SK-N-SH (cell line): Measurements from ENCODE around the gene FRMD5. TPM values are rescaled to one million over a fixed set of nuclear protein-coding genes. Genes with fewer than 3 reads are reported as not detected.

Experiments used
- CTCF ChIA-PET: fragments of 300-600, 350-600 bp; formaldehyde crosslinking; extraction: SDS; loops from one replicate; lab custom pipeline; 2021; lab: Yijun Ruan, JAX
- POLR2A ChIA-PET: fragments of 350-600 bp; sonication (Branson Sonifier 250); formaldehyde crosslinking; extraction: SDS; loops from one replicate; lab custom pipeline; 2020; ENCODE audit warnings: antibody characterized with exemption, inconsistent platforms; lab: Yijun Ruan, JAX
- DNase-seq: peaks from one replicate; pipeline ENCODE4 v3.0.0; 2012
- H2AFZ ChIP-seq: fragments of 200-600 bp; sonication (generic); 2 replicates; pipeline ENCODE4 v1.8.1; 2016; ENCODE audit warnings: antibody characterized with exemption, mild to moderate bottlenecking, low read depth
- H3F3A ChIP-seq: fragments of 200-600 bp; sonication (generic); replicated peaks from 2 replicates; pipeline ENCODE3; 2016; ENCODE audit warnings: antibody characterized with exemption, mild to moderate bottlenecking; ENCODE audit not compliant: insufficient read depth
- H3K27ac ChIP-seq, 2 experiments: fragments of 200-500 bp in 1 of 2; fragments of 200-600 bp in 1 of 2; sonication (Bioruptor generic) in 1 of 2; sonication (generic), shearing (Covaris generic) in 1 of 2; 2 replicates each; pipeline versions ENCODE4 v1.5.1 to v1.6.1; 2014 to 2016; ENCODE audit warnings: low read depth in 2 of 2, inconsistent platforms in 1 of 2, low read length in 1 of 2, mild to moderate bottlenecking in 1 of 2, mixed read lengths in 1 of 2
- H3K27me3 ChIP-seq: fragments of 200-600 bp; sonication (generic), shearing (Covaris generic); 2 replicates; pipeline ENCODE4 v1.6.1; 2016; ENCODE audit warnings: mixed run types; ENCODE audit not compliant: insufficient read depth
- H3K36me3 ChIP-seq, 2 experiments: fragments of 200-500 bp in 1 of 2; fragments of 200-600 bp in 1 of 2; sonication (Bioruptor generic) in 1 of 2; sonication (generic) in 1 of 2; replicated peaks in 1 of 2; 2 replicates each; pipeline versions ENCODE3 to v1.5.1; 2014 to 2016; ENCODE audit warnings: low read length in 1 of 2, mild to moderate bottlenecking in 1 of 2; ENCODE audit not compliant: insufficient read depth in 2 of 2, control insufficient read depth in 1 of 2
- H3K4me1 ChIP-seq, 2 experiments: fragments of 200-500 bp in 1 of 2; fragments of 200-600 bp in 1 of 2; sonication (Bioruptor generic) in 1 of 2; sonication (generic), shearing (Covaris generic) in 1 of 2; 2 replicates each; pipeline versions ENCODE4 v1.5.1 to v1.6.1; 2014 to 2016; ENCODE audit warnings: low read depth in 1 of 2, low read length in 1 of 2, mixed run types in 1 of 2; ENCODE audit not compliant: insufficient read depth in 2 of 2, control insufficient read depth in 1 of 2
- H3K4me2 ChIP-seq: fragments of 200-600 bp; sonication (generic), shearing (Covaris generic); 2 replicates; pipeline ENCODE4 v1.6.1; 2017; ENCODE audit warnings: mixed run types
- H3K4me3 ChIP-seq, 2 experiments: fragments of 200-500 bp in 1 of 2; fragments of 200-600 bp in 1 of 2; sonication (Bioruptor generic) in 1 of 2; sonication (generic), shearing (Covaris generic) in 1 of 2; 2 replicates each; pipeline versions ENCODE4 v1.5.1 to v1.8.1; 2014 to 2016; ENCODE audit warnings: low read depth in 2 of 2, inconsistent platforms in 1 of 2, low read length in 1 of 2, mild to moderate bottlenecking in 1 of 2, mixed read lengths in 1 of 2, moderate library complexity in 1 of 2
- H3K79me2 ChIP-seq: fragments of 200-600 bp; sonication (generic); 2 replicates; pipeline ENCODE4 v1.8.1; 2017; ENCODE audit warnings: mild to moderate bottlenecking; ENCODE audit not compliant: insufficient read depth
- H3K9ac ChIP-seq: fragments of 200-600 bp; sonication (generic); 2 replicates; pipeline ENCODE4 v1.6.1; 2017; ENCODE audit warnings: mixed run types
- H3K9me2 ChIP-seq: fragments of 200-600 bp; sonication (generic); 2 replicates; pipeline ENCODE4 v1.6.1; 2017; ENCODE audit warnings: mixed run types
- H3K9me3 ChIP-seq: fragments of 200-600 bp; sonication (generic); 2 replicates; pipeline ENCODE4 v1.6.1; 2017; ENCODE audit warnings: mixed run types, mild to moderate bottlenecking, moderate library complexity
- H4K20me1 ChIP-seq: fragments of 200-600 bp; sonication (generic); 2 replicates; pipeline ENCODE4 v1.6.1; 2017; ENCODE audit warnings: mild to moderate bottlenecking, mixed run types; ENCODE audit not compliant: insufficient read depth
- CHD2 ChIP-seq: fragments of 150-350 bp; IDR thresholded peaks from 2 replicates; pipeline ENCODE4 v1.6.1; 2018; ENCODE audit warnings: low read length; ENCODE audit not compliant: partially characterized antibody
- ELF1 ChIP-seq: IDR thresholded peaks from 2 replicates; pipeline ENCODE4 v1.4.0; 2012
- EP300 ChIP-seq, 2 experiments: IDR thresholded peaks; 2 replicates each; pipeline versions ENCODE4 v1.4.0 to v1.6.1; 2012; ENCODE audit warnings: borderline replicate concordance in 1 of 2, low read depth in 1 of 2, low read length in 1 of 2
- EZH2phosphoT487 ChIP-seq: fragments of 200-600 bp; sonication (generic); IDR thresholded peaks from 2 replicates; pipeline ENCODE4 v1.6.1; 2017; ENCODE audit warnings: low read depth, mixed run types, mild to moderate bottlenecking, antibody characterized with exemption, moderate library complexity, borderline replicate concordance
- GABPA ChIP-seq: IDR thresholded peaks from 2 replicates; pipeline ENCODE4 v1.4.0; 2012; ENCODE audit warnings: low read depth, mild to moderate bottlenecking
- MEF2A ChIP-seq: IDR thresholded peaks from 2 replicates; pipeline ENCODE4 v1.4.0; 2012; ENCODE audit warnings: low read depth, borderline replicate concordance
- NFIC ChIP-seq: IDR thresholded peaks from 2 replicates; pipeline ENCODE4 v1.4.0; 2012; ENCODE audit warnings: borderline replicate concordance
- POLR2AphosphoS5 ChIP-seq: IDR thresholded peaks from 2 replicates; pipeline ENCODE4 v1.6.1; 2012; ENCODE audit warnings: low read depth, low read length
- RAD21 ChIP-seq: IDR thresholded peaks from 2 replicates; pipeline ENCODE4 v1.6.1; 2012; ENCODE audit warnings: mild to moderate bottlenecking, low read length
- RCOR1 ChIP-seq: fragments of 150-350 bp; IDR thresholded peaks from 2 replicates; pipeline ENCODE4 v1.6.1; 2017; ENCODE audit warnings: antibody characterized with exemption, low read length
- RFX5 ChIP-seq: IDR thresholded peaks from 2 replicates; pipeline ENCODE4 v1.6.1; 2012; ENCODE audit warnings: mild to moderate bottlenecking, improper control_type of control experiment, low read length
- RXRA ChIP-seq: IDR thresholded peaks from 2 replicates; pipeline ENCODE4 v1.4.0; 2012; ENCODE audit warnings: low read depth, mild to moderate bottlenecking, borderline replicate concordance
- SMC3 ChIP-seq: IDR thresholded peaks from 2 replicates; pipeline ENCODE4 v1.6.1; 2012; ENCODE audit warnings: low read depth, low read length, improper control_type of control experiment
- USF1 ChIP-seq: IDR thresholded peaks from 2 replicates; pipeline ENCODE4 v1.4.0; 2012; ENCODE audit warnings: low read depth, borderline replicate concordance
- YY1 ChIP-seq: IDR thresholded peaks from 2 replicates; pipeline ENCODE4 v1.4.0; 2012; ENCODE audit warnings: low read depth, mild to moderate bottlenecking
- WGBS: methylation state at CpG from one replicate; pipeline ENCODE4 v1.1.6; 2017; ENCODE audit warnings: low lambda C conversion rate; 5-methylcytosine and 5-hydroxymethylcytosine counted together
- polyA plus RNA-seq, 3 experiments: library from polyadenylated mRNA; depleted of rRNA; stranded (reverse); fragments of >200 nt; gene quantifications; 2 replicates each; pipeline ENCODE4 v1.2.3, GENCODE V29; 2012
- TF ChIP-seq, protein P1 (sequence below): IDR thresholded peaks from 2 replicates; pipeline ENCODE4 v1.4.0; 2012; ENCODE audit warnings: low read depth, borderline replicate concordance
- TF ChIP-seq, protein P2 (sequence below): fragments of 150-350 bp; IDR thresholded peaks from 2 replicates; pipeline ENCODE4 v1.6.1; 2017; ENCODE audit warnings: antibody characterized with exemption, low read length, low read depth, borderline replicate concordance

Gene FRMD5
- polyA plus RNA-seq, 1 of the 3 experiments (the other 2 are of a cell fraction), result 24.8 TPM

DNA sequence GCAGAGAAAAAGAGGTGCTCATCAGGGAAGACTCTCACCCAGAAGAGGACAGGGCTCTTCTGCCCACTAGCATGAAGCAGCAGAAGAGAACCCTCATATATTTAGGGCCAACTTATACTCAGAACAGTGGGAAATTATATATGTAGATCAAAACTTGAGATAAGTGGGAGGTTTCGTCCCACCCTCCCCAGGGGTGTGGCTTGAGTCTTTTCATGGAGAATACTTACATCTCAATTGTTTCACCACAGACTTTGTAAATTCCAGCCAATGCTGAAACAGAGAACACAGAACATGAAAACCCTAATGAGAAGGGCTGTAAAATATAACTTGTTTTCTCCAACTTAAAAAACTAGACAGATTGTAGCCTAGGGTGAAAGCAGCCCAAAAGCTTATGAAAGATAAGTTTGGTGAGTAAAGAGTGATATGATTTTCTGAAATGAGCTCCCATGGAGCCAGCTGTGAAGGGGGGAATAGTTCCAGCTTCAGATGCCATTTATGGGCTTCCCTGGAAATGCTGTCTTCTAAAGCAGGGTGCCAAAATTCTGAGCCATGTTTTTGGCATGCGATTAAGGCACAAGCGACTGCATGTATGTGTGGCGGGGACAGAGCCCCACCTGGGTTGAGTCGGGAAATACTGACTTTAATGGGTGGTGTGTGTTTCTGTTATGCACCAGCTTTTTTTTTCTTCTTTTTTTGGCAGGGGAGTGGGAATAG lies 275.4 kb downstream of the FRMD5 start (continued):
- TF ChIP-seq RFX5 (no peak), RXRA (no peak), RCOR1 (no peak), MEF2A (no peak), YY1 (no peak)
- TF ChIP-seq, all 33 proteins: peak for 0

DNA sequence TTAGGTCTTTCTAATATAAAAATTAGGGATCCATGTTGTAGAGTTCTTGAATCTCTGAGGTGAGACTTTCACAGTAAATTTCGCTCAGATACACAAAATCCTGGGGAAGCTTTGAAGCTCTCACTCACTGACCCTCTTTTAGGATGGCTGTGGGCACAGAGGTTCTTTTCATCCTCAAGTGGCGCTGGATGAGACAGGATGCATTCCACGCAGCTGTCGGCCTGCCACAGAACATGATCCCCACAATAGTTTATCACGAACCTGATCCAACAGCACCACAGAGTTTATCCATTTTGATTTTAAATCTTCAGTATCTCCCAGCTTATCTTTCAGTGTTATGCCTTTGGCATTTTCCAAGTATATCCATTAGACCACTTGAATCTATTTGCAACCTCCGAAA lies 276.4 kb downstream of the FRMD5 start:
- 94% methylated on average over 6 of the region's 6 CpGs for WGBS
- Histone ChIP-seq H3K79me2 (no peaks in the 10 kb centered on the region), H2AFZ (no peak overlapping the region), H3K4me3 (no peak overlapping the region), H4K20me1 (no peaks in the 10 kb centered on the region), H3K9me2 (no peaks in the 10 kb centered on the region), H3K4me1 (peaks cover 5 to 37% of the 10 kb centered on the region in 2 experiments; a peak in 2 of 4 replicates), H3K9me3 (no peaks in the 10 kb centered on the region), H3K36me3 (peaks cover 28 to 29% of the 10 kb centered on the region in 2 experiments), H3K9ac (no peak overlapping the region), H3K27ac (no peak overlapping the region), H3F3A (peaks cover 6% of the 10 kb centered on the region), H3K4me2 (no peak overlapping the region), H3K27me3 (no peaks in the 10 kb centered on the region)
- DNase-seq, result no peak
- CTCF ChIA-PET, result interaction anchor here (1.0 to 8.7 kb wide), 2 partner anchors 14 to 19 kb away, joined by 3 to 57 read pairs; no protein-coding TSS in a partner anchor
- POLR2A ChIA-PET, result no interaction called here
- TF ChIP-seq, protein P1, sequence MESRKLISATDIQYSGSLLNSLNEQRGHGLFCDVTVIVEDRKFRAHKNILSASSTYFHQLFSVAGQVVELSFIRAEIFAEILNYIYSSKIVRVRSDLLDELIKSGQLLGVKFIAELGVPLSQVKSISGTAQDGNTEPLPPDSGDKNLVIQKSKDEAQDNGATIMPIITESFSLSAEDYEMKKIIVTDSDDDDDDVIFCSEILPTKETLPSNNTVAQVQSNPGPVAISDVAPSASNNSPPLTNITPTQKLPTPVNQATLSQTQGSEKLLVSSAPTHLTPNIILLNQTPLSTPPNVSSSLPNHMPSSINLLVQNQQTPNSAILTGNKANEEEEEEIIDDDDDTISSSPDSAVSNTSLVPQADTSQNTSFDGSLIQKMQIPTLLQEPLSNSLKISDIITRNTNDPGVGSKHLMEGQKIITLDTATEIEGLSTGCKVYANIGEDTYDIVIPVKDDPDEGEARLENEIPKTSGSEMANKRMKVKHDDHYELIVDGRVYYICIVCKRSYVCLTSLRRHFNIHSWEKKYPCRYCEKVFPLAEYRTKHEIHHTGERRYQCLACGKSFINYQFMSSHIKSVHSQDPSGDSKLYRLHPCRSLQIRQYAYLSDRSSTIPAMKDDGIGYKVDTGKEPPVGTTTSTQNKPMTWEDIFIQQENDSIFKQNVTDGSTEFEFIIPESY, result no peak
- TF ChIP-seq RAD21 (no peak), EP300 (IDR thresholded peaks at IDR 0.05; ENCODE audit: borderline replicate concordance in 1 of 2, low read depth in 1 of 2, low read length in 1 of 2) (no peak), GABPA (no peak), USF1 (no peak)

GRCh38 chr15:43916326-43916660 lies 278.8 kb downstream of the FRMD5 start:
- Histone ChIP-seq H4K20me1 (no peaks in the 10 kb centered on the region), H3K4me3 (no peak overlapping the region), H3K9ac (no peak overlapping the region), H3K4me2 (no peak overlapping the region), H3K9me2 (no peaks in the 10 kb centered on the region), H2AFZ (no peak overlapping the region), H3K9me3 (no peaks in the 10 kb centered on the region), H3K4me1 (peaks cover 5 to 54% of the 10 kb centered on the region in 2 experiments; a peak in 3 of 4 replicates), H3K27me3 (no peaks in the 10 kb centered on the region), H3F3A (peaks cover 26% of the 10 kb centered on the region), H3K27ac (0 out of 4 replicates have a peak overlapping the region, but pooled peaks of 1 of the 2 experiments have one; percentile 99), H3K79me2 (no peaks in the 10 kb centered on the region), H3K36me3 (peaks cover 27 to 29% of the 10 kb centered on the region in 2 experiments)
- no peak for TF ChIP-seq YY1
- no peak for TF ChIP-seq ELF1
- TF ChIP-seq NFIC, result no peak
- no peak for TF ChIP-seq POLR2AphosphoS5
- TF ChIP-seq EZH2phosphoT487, result no peak
- TF ChIP-seq, protein P2, sequence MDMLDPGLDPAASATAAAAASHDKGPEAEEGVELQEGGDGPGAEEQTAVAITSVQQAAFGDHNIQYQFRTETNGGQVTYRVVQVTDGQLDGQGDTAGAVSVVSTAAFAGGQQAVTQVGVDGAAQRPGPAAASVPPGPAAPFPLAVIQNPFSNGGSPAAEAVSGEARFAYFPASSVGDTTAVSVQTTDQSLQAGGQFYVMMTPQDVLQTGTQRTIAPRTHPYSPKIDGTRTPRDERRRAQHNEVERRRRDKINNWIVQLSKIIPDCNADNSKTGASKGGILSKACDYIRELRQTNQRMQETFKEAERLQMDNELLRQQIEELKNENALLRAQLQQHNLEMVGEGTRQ, result no peak
- no peak for TF ChIP-seq CHD2
- TF ChIP-seq SMC3, result no peak
- ChIA-PET POLR2A (no interaction called here), CTCF (interaction anchor here (1.5 to 8.7 kb wide), 4 partner anchors 11 to 303 kb away, joined by 3 to 57 read pairs (median 6); no protein-coding TSS in a partner anchor)
- DNase-seq, result no peak
- 92% methylated on average over 4 of the region's 4 CpGs for WGBS
